ENCODE data around the gene STARD3NL.
"Not testable (repeated sequence)": the region's sequence is repeated elsewhere in the genome, so short reads cannot be mapped to it uniquely, and the experiment has no call there.

The STARD3NL gene

GRCh38 chr7:38269704-38270346 is 91.8 kb downstream of the STARD3NL start:
- not testable (repeated sequence) for DNase-seq (ENCODE audit: low spot score)

GRCh38 chr7:38270405-38270804 is 92.4 kb downstream of the STARD3NL start:
- DNase-seq (ENCODE audit: low spot score), result not testable (repeated sequence)

GRCh38 chr7:38273286-38273995 is 95.4 kb downstream of the STARD3NL start, which contains the start of gene TARP:
Gene TARP, minus strand, starts transcription at chr7:38273636.
- no peak for DNase-seq (ENCODE audit: low spot score)

GRCh38 chr7:38274486-38274885 is 96.4 kb downstream of the STARD3NL start:
- DNase-seq (ENCODE audit: low spot score), result no peak

- DNase-seq (ENCODE audit: low spot score), result no peak
These were observed 97.0 kb downstream of the STARD3NL start for GRCh38 chr7:38274927-38275620.

- DNase-seq (ENCODE audit: low spot score), result no peak
These were observed 98.2 kb downstream of the STARD3NL start for GRCh38 chr7:38276096-38276877.

GRCh38 chr7:38280000-38280399 is 102.0 kb downstream of the STARD3NL start:
- no peak for DNase-seq (ENCODE audit: low spot score)

Data from NAMALWA (cell line).